Muscle of arm (tissue), 12 donors: ENCODE results near the gene MAP3K19. TPM values are rescaled to one million over a fixed set of nuclear protein-coding genes. Genes with fewer than 3 reads are reported as not detected.
"Not testable (repeated sequence)": the region's sequence is repeated elsewhere in the genome, so short reads cannot be mapped to it uniquely, and the experiment has no call there.

Source experiments
- DNase-seq: peaks from one replicate; pipeline ENCODE4 v3.0.0-alpha.2; 2013
- polyA plus RNA-seq, 12 donors: library from polyadenylated mRNA; unstranded; fragments of 120-200 nt; gene quantifications; one replicate each; pipeline ENCODE4 v1.2.1, GENCODE V29; 2013; ENCODE audit not compliant: insufficient read length in 12 of 12

Gene MAP3K19
- polyA plus RNA-seq, 12 donors = 0.07 to 0.14 TPM; not detected in 10

DNA sequence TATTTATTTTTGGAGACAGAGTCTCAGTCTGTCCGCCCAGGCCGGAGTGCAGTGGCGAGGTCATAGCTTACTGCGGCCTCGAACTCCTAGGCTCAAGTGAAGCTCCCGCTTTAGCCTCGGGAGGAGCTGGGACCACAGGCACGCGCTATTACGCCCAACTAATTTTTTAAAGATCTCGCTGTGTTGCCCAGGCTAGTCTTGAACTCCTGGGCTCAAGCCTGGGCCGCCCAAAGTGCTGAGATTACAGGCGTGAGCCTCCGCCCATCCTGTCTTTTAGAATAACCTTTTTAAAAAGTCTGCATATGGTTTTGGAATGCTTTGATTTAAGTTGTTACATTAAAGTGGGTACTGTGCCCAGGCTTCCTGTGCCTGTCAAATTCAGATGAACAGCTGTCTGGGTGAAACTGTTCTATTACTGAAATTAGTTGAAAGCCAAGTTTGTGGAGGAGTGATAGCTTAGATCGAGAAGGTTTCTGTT lies 5.8 kb upstream of the MAP3K19 start:
- no peak for DNase-seq

DNA sequence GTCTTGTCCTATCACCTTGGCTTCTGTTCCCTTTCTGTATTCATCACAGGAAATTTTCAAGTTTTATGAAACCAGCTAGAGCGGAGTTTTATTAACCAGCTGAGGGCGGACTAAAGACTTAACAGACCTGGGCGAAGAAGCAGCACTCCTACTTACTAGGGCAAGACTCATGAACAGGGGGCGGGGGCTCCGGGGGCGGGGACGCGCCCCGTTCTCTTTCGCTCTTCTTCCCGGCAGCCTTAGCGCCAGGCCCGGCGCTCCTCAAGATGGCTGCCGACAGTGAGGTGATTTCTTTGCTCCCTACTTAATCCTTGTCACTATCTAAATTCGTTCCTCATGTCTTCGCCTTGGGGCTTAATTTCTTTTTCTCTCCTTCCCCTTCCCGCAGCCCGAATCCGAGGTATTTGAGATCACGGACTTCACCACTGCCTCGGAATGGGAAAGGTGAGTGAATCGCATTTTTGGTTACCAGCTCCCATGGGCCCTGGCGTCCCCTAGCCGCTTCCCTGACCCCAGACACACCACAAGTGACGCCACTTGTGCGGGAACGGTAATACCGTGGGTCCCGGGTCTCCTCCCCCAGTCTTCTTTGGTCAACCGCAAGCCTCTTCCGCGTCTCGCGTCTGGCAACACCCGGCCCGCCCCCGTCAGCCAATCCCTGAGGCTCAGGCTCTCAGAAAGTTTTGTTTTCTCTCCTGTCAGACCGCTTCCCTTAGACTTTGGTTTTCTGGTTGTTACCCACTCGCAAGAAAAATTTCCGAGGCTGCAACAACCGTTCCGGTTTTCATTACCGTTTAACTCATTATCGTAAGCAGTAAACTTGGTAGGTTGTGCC lies 5.0 kb upstream of the MAP3K19 start, which contains the start of gene RAB3GAP1:
Gene RAB3GAP1, plus strand, starts transcription at position 251 of the 835 bp plus-strand sequence. Its CDS starts 16 bp downstream, at position 267.
- DNase-seq = peak; percentile 84

DNA sequence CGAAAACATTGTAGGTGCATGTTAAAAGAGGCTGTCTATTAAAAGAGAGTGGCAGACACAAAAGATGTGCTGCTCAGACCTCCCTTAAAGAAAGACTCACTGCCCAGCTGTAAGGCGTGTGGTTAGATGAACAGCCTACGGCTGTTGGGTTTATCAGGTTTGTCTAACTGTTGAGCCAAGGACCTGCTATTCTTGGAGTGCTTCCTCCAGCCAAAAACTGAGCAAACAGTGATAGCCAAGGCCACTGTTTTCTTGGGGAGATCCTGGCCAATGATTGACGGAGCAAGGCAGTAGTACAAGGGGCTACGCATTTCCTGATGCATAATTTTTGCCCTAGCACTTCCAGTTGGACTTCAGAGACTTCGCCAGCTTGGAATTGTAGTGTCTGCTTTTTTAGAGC lies 3.4 kb upstream of the MAP3K19 start:
- DNase-seq = no peak

DNA sequence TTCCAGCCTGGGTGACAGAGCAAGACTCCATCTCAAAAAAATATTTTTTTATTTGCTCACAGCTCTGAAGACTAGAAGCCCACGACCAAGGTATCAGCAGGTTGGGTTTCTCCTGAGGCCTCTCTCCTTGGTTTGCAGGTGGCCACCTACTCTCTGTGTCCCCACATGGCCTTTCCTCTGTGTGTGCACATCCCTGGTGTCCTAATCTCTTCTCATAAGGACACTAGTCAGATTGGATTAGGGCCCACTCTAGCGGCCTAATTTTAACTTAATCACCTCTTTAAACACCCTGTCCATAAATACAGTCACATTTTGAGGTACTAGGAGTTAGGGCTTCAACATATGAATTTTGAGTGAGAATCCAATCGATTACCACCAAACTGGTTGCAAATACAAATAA lies 2.9 kb upstream of the MAP3K19 start:
- DNase-seq = no peak

DNA sequence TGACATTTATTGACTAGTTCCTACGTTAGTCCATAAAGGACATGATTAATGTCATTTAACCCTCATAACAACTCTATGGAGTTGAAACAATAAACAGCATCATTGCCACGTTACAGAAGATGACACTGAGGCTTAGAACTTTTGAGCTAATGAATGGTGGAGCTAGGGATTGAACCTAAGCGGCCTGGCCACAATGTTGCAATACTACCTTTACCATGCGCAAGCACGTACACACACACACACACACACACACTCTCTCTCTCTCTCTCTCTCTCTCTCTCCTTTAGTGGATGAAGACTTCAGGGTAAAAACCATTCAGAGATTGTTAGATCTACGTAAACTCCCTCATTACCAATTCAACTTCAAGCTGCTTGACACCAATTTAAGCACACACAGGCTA lies 875 bp upstream of the MAP3K19 start:
- DNase-seq = no peak

DNA sequence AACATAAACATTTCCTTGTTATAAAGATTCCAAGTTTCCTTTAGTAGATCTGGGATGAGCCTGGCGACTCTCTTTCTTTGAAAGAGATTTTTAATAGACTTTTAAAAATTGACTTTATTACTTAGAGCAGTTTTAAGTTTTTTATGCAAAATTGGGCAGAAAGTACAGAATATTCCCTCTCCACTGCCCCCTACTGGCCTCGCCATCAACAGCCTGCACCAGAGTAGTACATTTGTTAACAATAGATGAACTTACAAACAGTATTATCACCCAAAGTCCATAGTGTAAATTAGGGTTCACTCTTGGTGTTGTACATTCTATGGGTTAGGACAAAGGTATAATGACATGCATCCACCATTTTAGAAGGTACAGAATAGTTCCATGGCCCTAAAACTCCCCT lies 3.9 kb downstream of the MAP3K19 start:
- no peak for DNase-seq

DNA sequence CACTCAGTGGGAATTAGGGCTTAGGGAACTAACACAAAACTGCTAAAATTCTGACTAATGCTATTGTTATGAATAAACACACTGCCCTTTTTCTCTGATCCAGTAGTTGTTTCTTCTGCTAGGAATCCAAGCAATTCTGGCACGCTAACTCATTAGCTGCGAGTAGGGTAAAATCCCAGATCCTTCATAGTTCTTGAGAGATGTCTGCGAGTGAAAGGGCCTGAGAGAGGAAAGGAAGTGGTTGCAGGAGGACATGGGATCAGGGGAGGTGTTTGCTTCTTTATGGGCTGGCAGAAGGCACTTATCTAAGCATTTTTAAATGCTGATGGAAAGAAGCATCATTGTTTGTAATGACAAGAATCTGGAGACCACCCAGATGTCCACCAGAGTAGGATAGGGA lies 9.4 kb downstream of the MAP3K19 start:
- DNase-seq = no peak

DNA sequence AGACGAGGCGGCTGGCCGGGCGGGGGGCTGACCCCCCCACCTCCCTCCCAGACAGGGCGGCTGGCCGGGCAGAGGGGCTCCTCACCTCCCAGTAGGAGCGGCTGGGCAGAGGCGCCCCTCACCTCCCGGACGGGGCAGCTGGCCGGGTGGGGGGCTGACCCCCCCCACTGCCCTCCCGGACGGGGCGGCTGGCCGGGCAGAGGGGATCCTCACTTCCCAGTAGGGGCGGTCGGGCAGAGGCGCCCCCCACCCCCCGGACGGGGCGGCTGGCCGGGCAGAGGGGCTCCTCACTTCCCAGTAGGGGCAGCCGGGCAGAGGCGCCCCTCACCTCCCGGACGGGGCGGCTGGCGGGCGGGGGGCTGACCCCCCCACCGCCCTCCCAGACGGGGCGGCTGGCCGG lies 14.0 kb downstream of the MAP3K19 start:
- DNase-seq = not testable (repeated sequence)

DNA sequence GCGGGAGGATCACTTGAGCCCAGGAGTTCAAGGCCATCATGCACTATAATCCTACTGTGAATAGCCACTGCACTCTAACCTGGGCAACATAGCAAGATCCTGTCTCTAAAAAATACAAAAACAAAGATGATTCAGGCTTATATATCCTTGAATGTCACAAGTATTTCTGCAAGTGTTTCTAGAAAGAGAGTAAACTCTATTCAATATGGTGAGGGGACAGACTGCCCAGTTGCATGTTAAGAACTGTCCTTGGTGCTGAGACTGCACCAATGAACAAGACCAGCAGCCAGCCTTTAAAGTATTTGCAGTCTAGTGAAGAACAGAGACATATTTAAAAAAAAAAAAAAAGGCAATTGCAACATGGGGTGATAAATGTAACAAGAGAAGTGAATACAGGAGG lies 16.4 kb downstream of the MAP3K19 start:
- peak; percentile 34 for DNase-seq

DNA sequence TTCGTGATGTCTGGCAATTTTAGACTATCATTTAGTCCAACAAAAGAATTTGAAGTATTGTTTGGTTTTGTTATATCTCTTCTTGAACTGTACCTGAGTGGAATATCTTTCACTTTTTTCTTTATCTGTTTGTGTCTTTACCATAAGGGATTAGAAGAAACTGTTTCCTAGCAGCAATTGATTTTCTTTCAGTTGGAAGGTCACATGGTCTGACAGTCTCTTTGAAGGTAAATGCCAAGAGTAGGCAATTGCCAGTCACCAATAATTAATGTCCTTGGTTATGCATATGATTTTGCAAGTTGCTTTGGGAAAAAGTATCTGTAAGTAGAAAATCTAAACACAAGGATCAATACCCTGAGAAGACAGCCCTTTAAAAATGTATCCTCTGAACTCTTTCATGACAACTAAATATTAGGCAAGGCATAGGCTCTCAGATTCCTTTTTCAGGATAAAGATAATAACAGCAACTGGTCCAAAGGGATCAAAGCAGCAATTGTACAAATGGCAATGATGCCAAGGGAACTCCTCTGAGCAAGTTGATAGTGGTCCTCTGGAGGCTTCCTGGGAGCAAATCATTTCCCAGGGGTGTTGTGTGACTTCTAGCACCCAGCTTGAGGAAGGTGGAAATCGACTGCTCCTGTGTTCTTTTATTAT lies 17.6 kb downstream of the MAP3K19 start:
- DNase-seq = no peak

DNA sequence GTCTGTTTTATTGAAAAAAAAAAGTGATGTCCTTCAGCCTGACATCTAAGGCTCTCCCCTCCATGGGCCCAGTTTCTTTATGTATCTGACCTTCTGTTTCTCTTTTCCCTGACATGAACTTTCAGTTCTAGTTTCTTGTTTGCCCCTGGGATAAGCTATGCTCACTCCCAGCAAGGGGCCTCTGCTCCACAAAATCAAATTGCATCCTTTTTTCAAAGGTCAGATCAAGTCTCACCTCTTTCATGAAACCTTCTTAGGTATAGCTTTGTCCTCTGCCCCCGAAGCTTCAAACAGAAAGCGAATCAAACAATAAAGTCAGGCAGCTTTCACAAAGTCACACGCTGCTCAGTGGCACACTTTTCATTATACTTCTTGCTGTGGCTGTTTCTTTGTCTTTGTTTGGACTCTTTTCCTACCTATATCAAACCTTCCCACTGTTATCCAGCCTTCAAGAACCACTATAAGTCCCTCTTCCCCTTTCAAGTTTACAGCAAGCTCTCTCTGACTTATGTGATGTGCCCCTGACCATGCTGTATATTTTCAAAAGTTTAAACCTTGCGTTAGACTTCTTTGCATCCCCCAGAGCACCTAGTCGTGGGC lies 23.3 kb downstream of the MAP3K19 start:
- no peak for DNase-seq

DNA sequence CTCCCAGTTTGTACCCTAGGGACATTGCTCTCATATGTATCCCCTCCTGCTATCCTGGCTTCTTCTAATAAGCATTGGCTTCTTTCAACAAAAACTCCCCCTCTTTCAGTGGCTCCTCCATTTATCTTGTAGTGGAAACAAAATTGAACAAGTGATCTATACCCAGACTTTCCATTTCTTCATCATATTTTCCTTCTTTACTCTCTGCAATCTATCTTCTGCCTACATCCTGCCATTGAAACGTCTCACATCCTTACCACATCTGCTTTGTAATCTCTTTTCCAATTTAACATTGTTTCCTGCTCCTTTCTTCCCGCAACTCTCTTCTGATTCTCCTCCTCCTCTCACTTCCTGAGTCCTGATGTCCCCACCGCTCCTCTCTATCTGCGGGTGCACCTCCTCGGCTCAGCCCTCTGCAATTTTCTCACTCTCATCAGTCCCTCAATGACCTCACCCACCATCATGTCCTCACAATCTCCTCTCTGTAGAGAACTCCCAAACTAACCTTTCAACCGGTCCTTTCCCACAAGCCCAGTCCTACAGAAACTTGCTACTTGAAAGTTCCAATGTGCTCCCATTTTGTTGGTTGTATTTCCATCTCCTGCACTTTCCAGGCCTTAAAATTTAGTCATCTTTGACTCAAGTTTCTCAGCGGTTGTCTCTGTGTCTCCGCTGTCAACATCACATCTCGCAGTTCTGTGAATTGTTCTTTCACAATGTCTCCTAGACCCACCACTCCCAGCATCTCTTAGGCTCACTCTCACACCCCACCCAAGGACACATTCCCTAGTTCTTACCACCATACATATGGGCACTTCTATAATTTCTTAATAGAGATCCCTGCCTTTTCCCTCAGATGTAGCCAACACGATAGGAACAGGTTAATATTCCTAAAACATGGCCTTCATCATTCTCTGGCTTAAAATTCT lies 24.0 kb downstream of the MAP3K19 start:
- no peak for DNase-seq

DNA sequence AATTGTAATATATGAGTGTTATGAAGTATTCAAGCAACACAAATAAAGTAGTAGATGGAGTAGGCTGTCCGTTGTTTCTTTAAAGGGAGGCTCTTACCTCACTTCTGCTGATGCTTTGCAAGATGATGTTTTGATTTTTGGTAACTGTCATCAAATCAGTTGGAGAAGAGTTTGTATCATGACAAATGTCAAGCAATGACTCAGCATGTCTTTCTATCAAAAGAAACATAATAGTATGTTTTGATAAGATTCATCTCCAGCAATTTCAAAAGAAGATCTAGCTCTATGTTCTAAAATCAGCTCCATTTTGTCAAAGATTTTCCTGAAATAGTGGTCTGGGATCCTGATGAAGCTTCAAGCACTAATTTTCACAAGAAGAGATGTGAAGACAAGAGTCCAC lies 25.6 kb downstream of the MAP3K19 start:
- DNase-seq = no peak

DNA sequence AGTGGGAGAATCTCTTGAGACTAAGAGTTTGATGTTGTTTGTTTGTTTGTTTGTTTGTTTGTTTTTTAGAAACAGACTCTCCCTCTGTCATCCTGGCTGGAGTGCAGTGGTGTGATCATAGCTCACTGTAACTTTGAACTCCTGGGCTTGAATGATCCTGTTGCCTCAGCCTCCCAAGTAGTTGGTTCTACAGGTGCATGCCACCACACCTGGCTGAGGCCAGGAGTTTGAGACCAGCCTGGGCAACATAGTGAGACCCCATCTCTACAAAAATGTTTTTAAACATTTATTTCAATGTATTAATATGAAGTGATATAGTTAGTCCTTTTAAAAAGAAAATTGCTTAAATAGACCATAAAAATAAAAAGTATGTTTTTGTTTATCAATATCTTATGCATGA lies 35.6 kb downstream of the MAP3K19 start:
- DNase-seq = no peak

DNA sequence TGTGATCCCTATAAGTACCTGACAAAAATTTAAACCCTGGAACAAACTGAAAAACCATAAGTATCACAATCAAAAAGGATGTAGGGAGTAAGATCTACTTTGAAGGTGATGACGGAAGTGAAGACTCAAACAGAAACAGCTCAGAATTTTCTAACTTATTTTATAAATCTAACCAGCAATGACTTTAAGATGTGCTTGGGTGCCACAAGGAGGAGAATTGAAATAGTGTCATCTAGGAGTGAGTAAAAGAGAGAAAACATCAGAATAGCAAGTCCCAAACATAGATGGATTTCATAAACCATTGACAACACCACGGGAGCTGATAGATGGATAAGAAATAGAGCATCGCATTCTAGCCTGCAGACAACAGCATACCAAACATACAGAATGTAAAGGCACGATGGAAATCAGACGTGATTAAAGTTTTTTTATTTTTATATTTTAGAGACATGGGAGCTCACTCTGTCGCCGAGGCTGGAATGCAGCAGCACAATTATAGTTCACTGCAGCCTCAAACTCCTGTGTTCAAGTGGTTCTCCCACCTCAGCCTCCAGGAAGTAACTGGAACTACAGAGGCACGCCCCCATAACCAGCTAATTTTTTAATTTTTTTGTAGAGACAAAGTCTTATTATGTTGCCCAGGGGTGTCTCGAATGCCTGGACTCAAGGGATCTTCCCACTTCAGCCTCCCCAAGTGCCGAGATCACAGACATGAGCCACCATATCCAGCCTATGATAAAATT lies 36.9 kb downstream of the MAP3K19 start:
- DNase-seq = no peak

DNA sequence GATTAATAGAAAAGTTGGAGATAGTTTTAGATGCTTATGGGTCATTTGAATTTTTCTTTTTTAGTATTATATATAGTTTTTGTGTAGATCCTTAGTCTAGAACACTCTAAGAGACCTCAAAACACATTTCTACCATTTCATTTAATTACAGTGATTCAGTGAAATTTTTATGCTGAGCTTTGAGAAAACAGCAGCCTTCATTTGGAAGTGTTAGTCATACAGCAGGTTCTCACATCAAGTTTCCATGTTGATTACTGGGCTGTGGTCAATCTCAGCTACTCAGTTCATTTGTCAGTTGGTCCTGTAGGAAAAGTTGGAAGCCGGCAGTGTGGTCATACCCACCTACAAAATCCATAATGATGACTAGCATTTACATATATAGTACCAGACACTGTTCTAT lies 37.9 kb downstream of the MAP3K19 start:
- DNase-seq = no peak

DNA sequence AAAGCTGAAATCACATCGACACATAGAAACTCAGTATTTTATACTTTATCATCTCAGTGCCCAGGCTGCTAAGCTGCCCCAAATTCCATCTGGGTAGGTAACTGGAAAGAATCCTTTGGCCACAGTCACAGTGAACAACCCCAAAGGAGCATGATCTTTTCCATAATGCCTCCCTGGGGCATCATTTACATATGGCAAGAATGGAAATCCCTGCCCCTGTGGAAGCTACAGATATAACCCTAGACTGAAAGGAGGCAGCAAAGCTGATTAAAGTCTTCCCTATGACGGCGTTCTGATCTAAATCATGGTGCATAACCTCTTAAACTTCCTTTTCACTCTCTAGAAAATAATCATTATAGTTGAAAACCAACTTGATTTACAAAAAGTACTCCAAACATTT lies 41.5 kb downstream of the MAP3K19 start:
- DNase-seq = no peak

DNA sequence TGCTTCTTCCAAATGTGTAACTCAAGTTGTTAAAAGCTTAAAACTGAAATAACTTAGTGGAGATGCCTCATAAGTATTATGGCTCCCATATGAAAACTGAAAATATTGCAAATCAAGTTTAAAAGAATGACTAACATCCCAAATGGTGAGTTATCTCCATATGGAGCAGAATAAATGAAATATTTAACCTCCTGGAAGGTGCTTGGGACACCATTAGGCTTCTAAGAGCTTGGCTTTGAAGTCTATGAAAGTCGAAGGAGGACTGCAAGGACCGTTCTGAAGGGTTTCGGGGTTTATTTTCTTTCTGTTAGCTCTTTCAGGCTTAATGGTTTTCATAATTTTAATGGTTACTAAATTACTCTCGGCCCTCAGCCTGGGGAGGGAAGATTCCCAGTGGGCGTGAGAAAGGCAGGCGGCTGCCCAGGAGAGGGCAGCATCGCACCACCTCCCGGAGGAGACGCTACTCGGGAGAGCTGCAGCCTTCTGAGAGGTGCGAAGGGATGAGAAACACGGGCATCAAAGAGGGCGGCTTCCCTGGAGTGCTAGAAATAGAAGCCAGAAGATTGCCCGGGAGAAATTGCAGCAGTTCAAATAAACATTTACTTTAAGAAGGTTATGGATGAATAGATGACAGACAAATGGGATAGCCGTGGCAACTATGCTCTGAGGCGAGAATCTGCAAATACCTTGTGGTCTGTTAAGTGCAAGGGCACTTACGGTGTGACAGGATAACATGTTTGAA lies 43.1 kb downstream of the MAP3K19 start:
- DNase-seq = peak; percentile 41

DNA sequence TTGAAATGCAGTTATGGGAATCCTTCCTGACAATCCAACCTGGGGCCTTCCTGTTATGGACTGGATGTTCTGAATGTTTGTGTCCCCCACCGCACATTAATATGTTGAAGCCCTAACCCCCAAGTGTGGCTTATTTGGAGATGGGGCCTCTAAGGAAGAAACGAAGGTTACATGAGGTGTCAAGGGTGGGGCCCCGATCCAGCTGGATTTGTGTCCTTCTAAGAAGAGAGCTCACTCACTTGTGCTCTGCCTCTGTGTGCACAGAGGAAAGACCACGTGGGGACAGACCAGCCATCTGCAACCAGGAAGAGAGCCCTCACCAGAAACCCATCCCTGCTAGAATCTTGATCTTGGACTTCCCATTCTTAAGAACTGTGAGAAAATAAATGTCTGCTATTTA lies 44.4 kb downstream of the MAP3K19 start:
- no peak for DNase-seq

DNA sequence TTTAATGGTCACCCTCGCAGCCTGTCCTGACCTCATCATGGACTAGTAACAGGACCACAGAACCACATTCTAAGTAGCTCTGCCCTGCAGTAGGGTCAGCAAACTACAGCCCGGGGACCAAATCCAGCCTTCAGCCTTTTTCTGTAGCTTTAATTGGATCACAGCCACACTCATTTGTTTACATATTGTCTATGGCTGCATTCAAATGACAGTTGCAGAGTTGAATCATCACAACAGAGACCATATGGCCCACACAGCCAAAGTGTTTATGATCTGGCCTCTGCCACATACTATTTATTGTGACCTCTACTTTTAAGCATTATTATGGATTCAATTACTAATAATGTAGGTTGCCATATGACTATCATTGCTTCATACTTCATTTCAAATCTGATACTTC lies 47.7 kb downstream of the MAP3K19 start:
- no peak for DNase-seq
